IPS-20b (cell line): ENCODE data around the gene SLC25A26.
"Not testable (repeated sequence)": the region's sequence is repeated elsewhere in the genome, so short reads cannot be mapped to it uniquely, and the experiment has no call there.

Experiments
- H3K27ac ChIP-seq: one replicate; pipeline ENCODE4 v1.5.1; 2013; ENCODE audit warnings: low read length
- H3K27me3 ChIP-seq: 2 replicates; pipeline ENCODE4 v1.6.1; 2013; ENCODE audit warnings: mild to moderate bottlenecking, low read length, inconsistent platforms; ENCODE audit not compliant: insufficient read depth
- H3K36me3 ChIP-seq: 2 replicates; pipeline ENCODE4 v1.6.1; 2013; ENCODE audit warnings: low read depth, mild to moderate bottlenecking, inconsistent platforms, low read length, moderate library complexity; ENCODE audit not compliant: insufficient read depth
- H3K4me1 ChIP-seq: 2 replicates; pipeline ENCODE4 v1.6.1; 2013; ENCODE audit warnings: mild to moderate bottlenecking, control low read depth, inconsistent platforms, low read length, moderate library complexity; ENCODE audit not compliant: insufficient read depth
- H3K4me3 ChIP-seq: 2 replicates; pipeline ENCODE4 v1.5.1; 2013; ENCODE audit warnings: mild to moderate bottlenecking, low read length, inconsistent platforms
- H3K9ac ChIP-seq: 2 replicates; pipeline ENCODE4 v1.6.1; 2013; ENCODE audit warnings: low read depth, mild to moderate bottlenecking, inconsistent platforms, low read length, moderate library complexity
- H3K9me3 ChIP-seq: 2 replicates; pipeline ENCODE4 v1.6.1; 2013; ENCODE audit warnings: mild to moderate bottlenecking, low read depth, low read length, inconsistent platforms; ENCODE audit not compliant: insufficient read depth

The SLC25A26 gene

GRCh38 chr3:66416556-66417304 is 195.9 kb downstream of the SLC25A26 start:
- Histone ChIP-seq H3K27ac (no peak overlapping the region), H3K9me3 (peaks cover 12% of the 10 kb centered on the region), H3K4me1 (peaks cover 3% of the 10 kb centered on the region; the same call in 1 of the 2 replicates), H3K27me3 (no peaks in the 10 kb centered on the region), H3K36me3 (peaks cover 73% of the 10 kb centered on the region), H3K4me3 (no peak overlapping the region), H3K9ac (no peak overlapping the region)

- Histone ChIP-seq H3K27me3 (no peaks in the 10 kb centered on the region), H3K4me3 (no peak overlapping the region), H3K4me1 (peaks cover 3% of the 10 kb centered on the region; the same call in 1 of the 2 replicates), H3K9ac (no peak overlapping the region), H3K27ac (no peak overlapping the region), H3K9me3 (peaks cover 30% of the 10 kb centered on the region), H3K36me3 (peaks cover 67% of the 10 kb centered on the region)
These were observed 197.7 kb downstream of the SLC25A26 start for GRCh38 chr3:66418475-66418931.

DNA sequence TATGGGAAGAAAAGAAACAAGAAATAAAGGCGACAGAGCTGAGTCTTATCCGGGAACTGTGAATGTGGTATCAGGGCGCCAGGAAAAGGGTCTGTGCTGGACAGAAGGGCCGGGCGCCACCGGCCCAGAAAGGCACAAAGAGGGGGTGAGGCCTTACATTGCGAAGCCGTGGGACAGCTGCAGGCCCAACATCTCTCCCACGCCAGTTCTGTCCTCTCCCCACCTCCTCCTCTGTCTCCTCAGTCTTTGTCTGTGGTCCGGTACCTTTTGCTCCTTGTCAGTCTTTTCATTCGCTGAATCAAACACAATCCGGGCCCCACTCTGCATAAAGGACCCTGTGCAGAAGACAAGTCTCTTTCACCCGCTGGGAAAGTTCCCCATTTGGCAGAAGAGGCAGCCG is 198.2 kb downstream of the SLC25A26 start:
- H3K36me3 ChIP-seq, result peaks cover 67% of the 10 kb centered on the region
- peaks cover 34% of the 10 kb centered on the region for H3K9me3 ChIP-seq
- no peak overlapping the region for H3K9ac ChIP-seq
- H3K27me3 ChIP-seq, result no peaks in the 10 kb centered on the region
- H3K4me3 ChIP-seq, result no peak overlapping the region
- no peak overlapping the region for H3K27ac ChIP-seq
- H3K4me1 ChIP-seq, result peaks cover 3% of the 10 kb centered on the region; the same call in 1 of the 2 replicates

GRCh38 chr3:66421144-66421543 is 200.3 kb downstream of the SLC25A26 start:
- H3K9ac ChIP-seq, H3K27ac ChIP-seq, H3K4me3 ChIP-seq, H3K27me3 ChIP-seq, H3K4me1 ChIP-seq: not testable (repeated sequence)
- Histone ChIP-seq H3K36me3 (peaks cover 67% of the 10 kb centered on the region), H3K9me3 (peaks cover 34% of the 10 kb centered on the region)

GRCh38 chr3:66421893-66422292 is 201.1 kb downstream of the SLC25A26 start:
- H3K27ac ChIP-seq, H3K27me3 ChIP-seq, H3K4me3 ChIP-seq, H3K9ac ChIP-seq, H3K4me1 ChIP-seq: not testable (repeated sequence)
- Histone ChIP-seq H3K9me3 (peaks cover 34% of the 10 kb centered on the region), H3K36me3 (peaks cover 66% of the 10 kb centered on the region)

DNA sequence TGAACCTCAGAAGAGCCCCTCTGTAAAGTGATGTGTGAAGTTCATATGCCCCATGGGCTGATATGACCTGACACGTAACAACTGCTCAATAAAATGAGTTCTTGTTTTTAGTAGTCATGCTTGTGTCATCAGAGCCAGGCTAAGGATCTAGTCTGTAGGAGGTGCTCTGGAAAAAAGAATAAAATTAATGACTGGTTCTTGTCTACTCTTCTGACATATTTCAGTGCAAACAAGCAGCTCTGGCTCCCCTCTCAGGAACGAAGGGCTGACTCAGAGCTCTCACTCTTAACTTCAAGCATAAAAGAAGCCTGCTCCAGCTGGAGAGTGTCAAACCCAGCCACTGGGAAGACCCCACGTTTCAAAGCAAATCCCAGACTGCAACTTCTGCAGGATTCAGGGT is 203.0 kb downstream of the SLC25A26 start:
- Histone ChIP-seq H3K36me3 (peaks cover 57% of the 10 kb centered on the region), H3K27ac (no peak overlapping the region), H3K9ac (no peak overlapping the region), H3K4me1 (peaks cover 9% of the 10 kb centered on the region; the same call in 1 of the 2 replicates), H3K4me3 (no peak overlapping the region), H3K27me3 (no peaks in the 10 kb centered on the region), H3K9me3 (peaks cover 34% of the 10 kb centered on the region)

- Histone ChIP-seq H3K4me1 (peaks cover 15% of the 10 kb centered on the region; the same call in 1 of the 2 replicates), H3K4me3 (no peak overlapping the region), H3K9me3 (peaks cover 34% of the 10 kb centered on the region), H3K36me3 (peaks cover 49% of the 10 kb centered on the region; the same call in 1 of the 2 replicates), H3K27me3 (no peaks in the 10 kb centered on the region), H3K9ac (no peak overlapping the region), H3K27ac (no peak overlapping the region)
These were observed 204.2 kb downstream of the SLC25A26 start for GRCh38 chr3:66425032-66425431.

GRCh38 chr3:66425576-66426114 is 204.8 kb downstream of the SLC25A26 start:
- H3K27ac ChIP-seq, result no peak overlapping the region
- H3K27me3 ChIP-seq, result no peaks in the 10 kb centered on the region
- no peak overlapping the region for H3K4me3 ChIP-seq
- H3K4me1 ChIP-seq, result peaks cover 15% of the 10 kb centered on the region; the same call in 1 of the 2 replicates
- H3K9me3 ChIP-seq, result peaks cover 30% of the 10 kb centered on the region
- no peak overlapping the region for H3K9ac ChIP-seq
- H3K36me3 ChIP-seq, result peaks cover 43% of the 10 kb centered on the region; the same call in 1 of the 2 replicates

GRCh38 chr3:66426135-66426534 is 205.3 kb downstream of the SLC25A26 start:
- Histone ChIP-seq H3K36me3 (peaks cover 45% of the 10 kb centered on the region; the same call in 1 of the 2 replicates), H3K27me3 (no peaks in the 10 kb centered on the region), H3K9me3 (peaks cover 28% of the 10 kb centered on the region), H3K4me3 (no peak overlapping the region), H3K27ac (no peak overlapping the region), H3K9ac (no peak overlapping the region), H3K4me1 (peaks cover 19% of the 10 kb centered on the region; the same call in 1 of the 2 replicates)

DNA sequence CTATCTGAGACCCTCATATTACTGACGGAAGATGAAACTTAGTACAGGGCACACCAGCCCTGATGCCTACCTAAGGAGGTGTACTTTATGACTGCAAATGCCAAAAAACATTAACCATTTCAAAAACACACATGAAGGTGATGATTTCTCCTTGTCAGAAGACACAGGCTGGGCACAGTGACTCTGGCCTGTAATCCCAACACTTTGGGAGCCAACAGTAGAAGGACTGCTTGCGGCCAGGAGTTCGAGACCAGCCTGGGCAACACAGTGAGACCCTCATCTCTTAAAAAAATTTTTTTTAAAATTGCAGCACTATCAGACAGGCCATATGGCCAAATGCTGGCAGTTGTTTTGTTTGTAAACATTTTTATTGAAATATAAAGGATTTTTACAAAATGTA is 206.6 kb downstream of the SLC25A26 start:
- Histone ChIP-seq H3K4me1 (peaks cover 27% of the 10 kb centered on the region; the same call in 1 of the 2 replicates), H3K27ac (no peak overlapping the region), H3K27me3 (no peaks in the 10 kb centered on the region), H3K36me3 (peaks cover 55% of the 10 kb centered on the region), H3K9me3 (peaks cover 16% of the 10 kb centered on the region), H3K4me3 (no peak overlapping the region), H3K9ac (no peak overlapping the region)

DNA sequence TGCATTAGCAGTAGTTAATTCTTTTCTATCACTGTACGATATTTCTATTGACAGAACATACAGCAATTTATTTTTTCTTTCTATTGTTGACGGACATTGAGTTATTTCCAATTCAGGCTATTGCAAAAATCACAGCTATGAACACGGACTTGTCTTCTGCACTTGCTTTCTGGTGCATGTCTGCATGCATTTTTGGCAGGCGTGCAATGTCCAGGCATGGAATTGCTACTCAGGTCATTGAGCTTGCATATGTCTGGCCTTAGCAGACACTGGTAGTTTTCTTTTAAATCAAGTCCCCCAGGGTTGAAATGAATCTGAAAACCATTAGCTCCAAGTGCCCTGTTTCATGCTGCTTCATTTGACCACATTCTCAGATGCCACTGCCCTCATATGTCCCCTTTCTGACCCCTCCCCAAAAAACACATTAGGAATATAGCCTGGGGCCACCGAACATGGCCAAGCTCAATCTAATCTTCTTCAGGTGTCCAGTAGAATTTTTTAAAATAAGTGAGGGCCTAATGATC is 207.2 kb downstream of the SLC25A26 start:
- Histone ChIP-seq H3K4me1 (peaks cover 27% of the 10 kb centered on the region; the same call in 1 of the 2 replicates), H3K27ac (no peak overlapping the region), H3K36me3 (peaks cover 55% of the 10 kb centered on the region), H3K27me3 (no peaks in the 10 kb centered on the region), H3K9me3 (peaks cover 9% of the 10 kb centered on the region), H3K4me3 (no peak overlapping the region), H3K9ac (no peak overlapping the region)
